Measurements from ENCODE around the gene SLC35A1. TPM values are rescaled to one million over a fixed set of nuclear protein-coding genes. Genes with fewer than 3 reads are reported as not detected.

The SLC35A1 gene
- total and polyA plus RNA-seq, 2 donors (not counting 1 experiment from before 2014, with no cell fraction given): 9.1 to 15.6 TPM

DNA sequence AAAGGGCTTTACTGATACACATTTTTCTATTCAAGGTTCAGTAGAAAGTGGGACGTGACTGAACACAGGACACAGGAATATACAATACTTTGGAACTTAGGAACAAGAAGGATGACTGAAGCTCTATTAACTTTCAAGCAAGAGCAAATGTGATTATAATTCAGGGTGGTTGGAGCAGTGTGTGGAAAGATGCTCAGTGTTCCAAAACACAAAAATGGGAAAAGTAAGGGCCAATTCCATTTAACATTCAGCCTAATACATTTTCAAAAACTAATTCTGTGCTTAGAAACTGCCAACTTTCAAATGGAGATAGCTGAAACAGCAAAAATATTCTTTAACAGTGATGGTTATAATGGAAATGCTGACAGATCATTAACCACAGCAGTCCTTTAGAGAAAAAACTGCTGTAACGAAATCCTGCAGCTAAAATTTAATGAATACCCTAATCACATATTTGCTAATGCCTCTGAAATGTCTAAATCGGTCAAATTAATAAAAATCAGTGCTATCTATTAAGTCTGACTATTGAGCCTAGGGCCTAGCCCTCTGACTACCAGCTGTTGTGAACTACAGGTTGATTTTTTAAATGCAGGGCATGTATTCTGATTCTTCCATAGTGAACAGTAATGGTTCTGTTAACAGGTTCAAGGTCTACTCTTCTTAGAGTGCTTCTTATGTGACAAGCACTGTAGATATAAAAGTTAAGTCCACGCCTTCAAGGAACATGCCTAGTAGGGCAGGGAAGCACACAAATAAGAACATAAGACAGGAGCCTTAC, 71.1 kb downstream of the SLC35A1 start:
- Histone ChIP-seq H2AFZ (ENCODE audit: insufficient read depth, low read depth, low read length, poor library complexity, severe bottlenecking) (no peak overlapping the region), H3K4me3 (ENCODE audit: control extremely low read depth in 1 of 5, extremely low read depth in 1 of 5, insufficient read depth in 1 of 5, low read depth in 2 of 5, low read length in 4 of 5) (no peak overlapping the region), H3K4me1 (ENCODE audit: control insufficient read depth in 2 of 2, insufficient read depth in 2 of 2, low read length in 2 of 2) (peaks cover 0 to 5% of the 10 kb centered on the region in 2 donors), H3K9ac (ENCODE audit: low read length) (no peak overlapping the region), H3K36me3 (replicated peaks in 1 of 2; ENCODE audit: control extremely low read depth in 1 of 2, control insufficient read depth in 1 of 2, extremely low read depth in 1 of 2, insufficient read depth in 2 of 2, low read length in 1 of 2) (peaks cover 12 to 51% of the 10 kb centered on the region in 2 experiments), H3K79me2 (ENCODE audit: control insufficient read depth, insufficient read depth, low read length) (no peaks in the 10 kb centered on the region), H3K27ac (ENCODE audit: low read length in 2 of 2) (no peak overlapping the region), H3K9me3 (ENCODE audit: control extremely low read depth in 1 of 3, control insufficient read depth in 2 of 3, insufficient read depth in 1 of 3, low read length in 2 of 3) (peaks cover 0 to 6% (median 4%) of the 10 kb centered on the region in 3 donors), H3K27me3 (replicated peaks in 1 of 4; ENCODE audit: control extremely low read depth in 1 of 4, control insufficient read depth in 3 of 4, insufficient read depth in 4 of 4, low read length in 3 of 4) (no peaks in the 10 kb centered on the region), H3K4me2 (replicated peaks; ENCODE audit: low read depth, low read length, poor library complexity, severe bottlenecking) (no peak overlapping the region), H4K20me1 (ENCODE audit: control insufficient read depth, insufficient read depth, low read length, poor library complexity, severe bottlenecking) (no peaks in the 10 kb centered on the region)
- peaks cover 9% of the 10 kb centered on the region for H3K9me3 Mint-ChIP-seq (ENCODE audit: insufficient read depth)
- CTCF ChIA-PET: no interaction called here
- no peak for TF ChIP-seq EZH2 (IDR thresholded peaks at IDR 0.05; ENCODE audit: borderline replicate concordance, insufficient read depth, low read depth, low read length, poor library complexity, severe bottlenecking)
- TF ChIP-seq, protein P1, sequence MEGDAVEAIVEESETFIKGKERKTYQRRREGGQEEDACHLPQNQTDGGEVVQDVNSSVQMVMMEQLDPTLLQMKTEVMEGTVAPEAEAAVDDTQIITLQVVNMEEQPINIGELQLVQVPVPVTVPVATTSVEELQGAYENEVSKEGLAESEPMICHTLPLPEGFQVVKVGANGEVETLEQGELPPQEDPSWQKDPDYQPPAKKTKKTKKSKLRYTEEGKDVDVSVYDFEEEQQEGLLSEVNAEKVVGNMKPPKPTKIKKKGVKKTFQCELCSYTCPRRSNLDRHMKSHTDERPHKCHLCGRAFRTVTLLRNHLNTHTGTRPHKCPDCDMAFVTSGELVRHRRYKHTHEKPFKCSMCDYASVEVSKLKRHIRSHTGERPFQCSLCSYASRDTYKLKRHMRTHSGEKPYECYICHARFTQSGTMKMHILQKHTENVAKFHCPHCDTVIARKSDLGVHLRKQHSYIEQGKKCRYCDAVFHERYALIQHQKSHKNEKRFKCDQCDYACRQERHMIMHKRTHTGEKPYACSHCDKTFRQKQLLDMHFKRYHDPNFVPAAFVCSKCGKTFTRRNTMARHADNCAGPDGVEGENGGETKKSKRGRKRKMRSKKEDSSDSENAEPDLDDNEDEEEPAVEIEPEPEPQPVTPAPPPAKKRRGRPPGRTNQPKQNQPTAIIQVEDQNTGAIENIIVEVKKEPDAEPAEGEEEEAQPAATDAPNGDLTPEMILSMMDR (IDR thresholded peaks at IDR 0.05): no peak
- no peak for ATAC-seq (ENCODE audit: low read depth)
- no peak overlapping the region for H3K27ac Mint-ChIP-seq
- POLR2A ChIA-PET: no interaction called here
- no CpG with 5 or more reads among the region's 4 CpGs for WGBS (ENCODE audit: insufficient coverage)
- no peak for DNase-seq
- peaks cover 5% of the 10 kb centered on the region for H3K4me1 Mint-ChIP-seq
- H3K27me3 Mint-ChIP-seq: no peaks in the 10 kb centered on the region
- intact Hi-C loops (cut with micrococcal nuclease): no loop called here
- no peak overlapping the region for H3K4me3 Mint-ChIP-seq

DNA sequence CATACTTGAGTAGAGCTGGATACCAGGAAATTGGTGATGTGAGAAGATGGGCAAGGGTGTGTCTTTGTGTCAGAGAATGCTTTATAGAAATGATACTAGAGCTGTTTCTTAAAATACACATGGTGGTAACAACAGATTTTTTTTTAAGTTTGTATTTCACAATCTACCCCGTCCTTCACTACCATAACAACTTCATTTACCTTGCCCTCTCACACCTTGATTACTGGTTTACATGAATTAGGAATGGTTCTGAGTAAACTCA, 71.6 kb downstream of the SLC35A1 start:
- ATAC-seq (ENCODE audit: low read depth) (no peak), DNase-seq (no peak)
- Mint-ChIP-seq H3K9me3 (ENCODE audit: insufficient read depth) (peaks cover 7% of the 10 kb centered on the region), H3K4me1 (peaks cover 5% of the 10 kb centered on the region), H3K27ac (no peak overlapping the region), H3K27me3 (no peaks in the 10 kb centered on the region), H3K4me3 (no peak overlapping the region)
- H3K4me2 ChIP-seq (replicated peaks; ENCODE audit: low read depth, low read length, poor library complexity, severe bottlenecking): no peak overlapping the region
- H2AFZ ChIP-seq (ENCODE audit: insufficient read depth, low read depth, low read length, poor library complexity, severe bottlenecking): no peak overlapping the region
- WGBS (ENCODE audit: insufficient coverage): no CpG with 5 or more reads among the region's 1 CpG
- ChIA-PET POLR2A (no interaction called here), CTCF (no interaction called here)
- peaks cover 12 to 49% of the 10 kb centered on the region in 2 experiments for H3K36me3 ChIP-seq (replicated peaks in 1 of 2; ENCODE audit: control extremely low read depth in 1 of 2, control insufficient read depth in 1 of 2, extremely low read depth in 1 of 2, insufficient read depth in 2 of 2, low read length in 1 of 2)
- H3K79me2 ChIP-seq (ENCODE audit: control insufficient read depth, insufficient read depth, low read length): no peaks in the 10 kb centered on the region
- peaks cover 0 to 4% (median 3%) of the 10 kb centered on the region in 3 donors for H3K9me3 ChIP-seq (ENCODE audit: control extremely low read depth in 1 of 3, control insufficient read depth in 2 of 3, insufficient read depth in 1 of 3, low read length in 2 of 3)
- peaks cover 0 to 5% of the 10 kb centered on the region in 2 donors for H3K4me1 ChIP-seq (ENCODE audit: control insufficient read depth in 2 of 2, insufficient read depth in 2 of 2, low read length in 2 of 2)
- no peaks in the 10 kb centered on the region for H4K20me1 ChIP-seq (ENCODE audit: control insufficient read depth, insufficient read depth, low read length, poor library complexity, severe bottlenecking)
- TF ChIP-seq, protein P1 (IDR thresholded peaks at IDR 0.05): no peak
- TF ChIP-seq EZH2 (IDR thresholded peaks at IDR 0.05; ENCODE audit: borderline replicate concordance, insufficient read depth, low read depth, low read length, poor library complexity, severe bottlenecking): no peak
- H3K4me3 ChIP-seq (ENCODE audit: control extremely low read depth in 1 of 5, extremely low read depth in 1 of 5, insufficient read depth in 1 of 5, low read depth in 2 of 5, low read length in 4 of 5): no peak overlapping the region
- no peaks in the 10 kb centered on the region for H3K27me3 ChIP-seq (replicated peaks in 1 of 4; ENCODE audit: control extremely low read depth in 1 of 4, control insufficient read depth in 3 of 4, insufficient read depth in 4 of 4, low read length in 3 of 4)
- H3K9ac ChIP-seq (ENCODE audit: low read length): no peak overlapping the region
- intact Hi-C loops (cut with micrococcal nuclease): no loop called here
- no peak overlapping the region for H3K27ac ChIP-seq (ENCODE audit: low read length in 2 of 2)
